Right renal pelvis (tissue), 4 donors: ENCODE results near the gene VAPA. TPM values are rescaled to one million over a fixed set of nuclear protein-coding genes. Genes with fewer than 3 reads are reported as not detected.
"Not testable (repeated sequence)": the region's sequence is repeated elsewhere in the genome, so short reads cannot be mapped to it uniquely, and the experiment has no call there.

ENCODE experiments used
- DNase-seq, 4 donors: peaks; one replicate each; pipeline ENCODE4 v3.0.0-alpha.2; 2013; ENCODE audit warnings: low read depth in 4 of 4, low spot score in 3 of 4, missing footprints in 1 of 4
- polyA plus RNA-seq, 4 donors: library from polyadenylated mRNA; unstranded; fragments of 120-200 nt; gene quantifications; one replicate each; pipeline ENCODE4 v1.2.1, GENCODE V29; 2013; ENCODE audit not compliant: insufficient read length in 4 of 4

Gene VAPA
- polyA plus RNA-seq, 4 donors = 232 to 288 (median 275) TPM

DNA sequence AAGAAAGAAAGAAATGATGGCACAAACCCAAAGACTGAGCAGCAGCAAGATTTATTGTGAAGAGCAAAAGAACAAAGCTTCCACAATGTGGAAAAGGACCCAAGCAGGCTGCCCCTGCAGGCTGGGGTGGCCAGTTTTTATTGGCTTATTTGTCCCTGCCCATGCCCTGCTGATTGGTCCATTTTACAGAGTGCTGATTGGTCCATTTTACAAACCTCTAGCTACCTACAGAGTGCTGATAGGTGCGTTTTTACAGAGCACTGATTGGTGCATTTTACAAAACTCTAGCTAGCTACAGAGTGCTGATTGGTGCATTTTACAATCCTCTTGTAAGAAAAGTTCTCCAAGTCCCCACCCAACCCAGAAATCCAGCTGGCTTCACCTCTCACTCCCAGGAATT is 1.5 kb upstream of the VAPA start:
- not testable (repeated sequence) for DNase-seq

DNA sequence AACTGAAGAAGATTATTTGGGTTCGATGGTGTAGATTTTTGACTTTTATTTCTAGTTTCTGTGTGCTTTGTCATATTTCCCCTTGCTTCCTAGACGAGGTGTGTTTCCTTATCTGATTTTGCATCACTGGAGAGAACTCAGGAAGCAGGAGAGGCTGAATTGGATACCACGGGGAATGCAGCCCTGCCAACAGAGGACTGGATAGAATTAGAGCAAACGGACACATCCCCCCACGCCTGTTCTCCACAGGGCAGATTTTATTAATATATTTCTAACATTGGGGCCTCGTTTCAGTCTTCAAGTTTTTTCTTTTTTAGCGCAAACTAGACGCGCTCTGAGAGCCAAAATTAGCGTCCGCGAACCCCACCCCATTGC is 678 bp upstream of the VAPA start:
- DNase-seq = no peak

DNA sequence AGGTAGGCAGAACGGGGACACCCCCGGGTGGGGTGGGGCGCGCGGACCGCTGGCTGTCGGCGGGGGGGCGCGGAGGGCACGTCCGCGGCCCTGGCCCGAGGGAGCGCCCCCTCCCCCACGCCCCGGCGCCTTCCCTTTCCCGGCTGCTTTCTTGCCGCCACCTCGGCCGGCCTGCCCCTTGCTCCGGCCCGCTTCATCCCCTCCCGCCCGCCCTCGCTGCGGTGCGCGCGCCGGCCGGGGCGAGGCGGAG is 443 bp downstream of the VAPA start:
- no peak for DNase-seq

DNA sequence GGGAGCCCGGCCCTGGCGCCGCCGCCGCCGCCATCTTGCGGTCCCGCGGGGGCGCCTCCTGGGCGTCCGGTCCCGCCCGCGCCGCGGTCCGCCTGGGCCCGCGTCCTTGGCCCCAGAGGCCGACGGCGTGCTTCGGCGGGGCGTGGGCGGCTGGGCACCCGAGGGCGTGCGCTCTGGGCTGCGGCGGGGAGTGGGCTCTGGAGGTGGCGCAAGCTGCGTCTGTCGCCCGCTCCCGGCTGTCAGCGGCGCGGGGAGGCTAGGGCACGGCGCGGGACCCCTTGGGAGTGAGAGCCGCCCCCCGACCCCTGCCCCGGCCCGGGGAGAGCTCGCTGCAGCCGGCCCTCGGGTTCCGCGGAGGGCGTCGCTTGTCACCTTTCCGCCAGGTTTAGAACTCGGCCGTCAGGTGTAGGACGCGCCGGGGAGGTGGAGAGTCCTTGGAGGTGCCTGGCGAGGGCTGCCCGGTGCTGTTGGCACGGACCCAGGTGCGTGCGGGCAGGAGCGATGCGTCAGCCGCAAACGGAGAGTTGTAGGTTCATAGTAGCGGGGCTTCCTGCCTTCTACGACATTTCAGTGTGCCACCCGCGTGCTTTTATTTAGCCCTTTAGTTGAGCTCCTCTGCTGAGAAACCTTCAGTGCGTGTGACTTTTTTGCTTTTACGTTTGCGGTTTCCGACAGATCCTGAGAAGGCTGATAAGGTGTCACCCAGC is 921 bp downstream of the VAPA start:
- peak in 2 of 4 donors; percentile 22 to 41 for DNase-seq

DNA sequence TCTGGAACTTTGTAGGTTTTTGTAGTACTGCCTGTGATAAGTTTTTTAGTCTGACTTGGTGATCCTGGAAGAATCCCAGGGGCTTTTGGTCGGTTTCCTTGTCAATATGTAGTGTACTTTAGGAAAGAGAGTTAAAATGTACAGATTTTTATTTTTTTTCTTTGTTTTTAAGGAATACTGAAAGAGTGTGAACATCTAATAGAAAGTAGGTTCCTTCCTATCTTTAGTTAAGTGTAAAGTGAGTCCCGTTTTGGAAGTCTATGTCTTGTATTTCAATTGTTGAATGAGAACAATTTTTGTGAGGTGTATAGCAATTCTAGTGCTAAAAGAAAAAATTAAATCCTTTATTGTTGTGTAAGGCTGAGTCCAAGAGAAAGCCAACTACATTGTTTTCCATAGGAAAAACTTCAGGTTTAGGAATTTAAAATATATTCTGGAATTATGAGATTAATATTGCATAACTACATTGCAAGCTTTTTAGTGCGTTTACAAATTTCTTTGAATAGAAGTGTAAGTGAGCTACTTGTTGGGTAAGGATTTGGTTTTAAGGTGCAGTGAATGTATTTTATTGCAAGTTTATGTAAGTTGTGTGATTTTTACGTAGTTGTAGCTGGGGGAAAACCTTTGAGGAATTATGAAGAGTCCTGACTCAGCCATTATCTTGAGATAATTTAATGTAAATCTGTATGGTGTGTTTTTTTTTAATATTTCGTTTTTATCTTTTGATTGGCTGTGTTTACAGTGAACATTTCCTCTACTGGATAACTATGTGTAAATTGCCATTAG is 1.7 kb downstream of the VAPA start:
- no peak for DNase-seq

DNA sequence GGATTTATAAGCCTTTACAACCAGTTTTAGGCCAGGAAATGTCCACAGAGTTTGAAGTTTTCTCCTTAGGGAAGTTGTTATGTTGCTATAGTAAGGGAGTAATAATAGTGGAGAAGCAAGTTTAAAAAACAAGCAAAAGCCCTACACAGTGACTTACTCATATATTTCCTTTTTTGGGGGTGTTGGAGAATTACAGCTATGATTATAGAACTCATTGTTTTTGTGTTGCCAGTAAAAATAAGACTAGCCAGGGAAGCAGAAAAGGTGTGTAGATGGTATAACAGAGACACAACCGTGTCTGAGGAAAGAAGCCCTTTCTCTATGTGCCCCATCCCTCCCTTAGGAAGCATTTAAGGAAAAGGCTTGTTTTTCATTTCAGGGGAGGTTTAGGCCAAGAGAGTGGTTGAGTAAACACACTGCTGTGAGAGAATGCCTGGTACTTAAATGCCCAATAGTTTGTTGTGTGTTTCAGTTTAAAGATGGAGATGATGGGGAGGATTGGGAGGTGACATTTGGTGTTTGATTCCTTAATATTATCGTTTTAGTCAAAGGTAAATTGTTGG is 2.3 kb downstream of the VAPA start:
- no peak for DNase-seq

DNA sequence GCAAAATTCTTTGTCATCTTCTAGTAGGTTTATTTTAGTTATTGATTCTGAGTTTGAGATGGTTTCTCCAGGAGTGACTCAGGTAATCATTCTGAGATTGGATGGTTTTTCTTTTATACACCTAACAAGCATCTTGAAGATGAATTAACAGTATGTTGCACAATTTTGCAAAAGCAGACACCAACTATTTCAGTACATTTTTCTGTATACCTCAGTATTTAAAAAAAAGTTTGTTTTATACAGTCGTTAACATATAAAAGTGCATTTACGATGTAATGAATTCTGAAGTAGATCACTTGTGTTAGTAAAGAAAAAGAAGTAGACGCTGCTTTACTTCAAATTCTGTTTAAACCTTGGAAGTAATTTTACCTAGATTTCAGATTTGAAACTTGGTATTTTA is 3.0 kb downstream of the VAPA start:
- no peak for DNase-seq

DNA sequence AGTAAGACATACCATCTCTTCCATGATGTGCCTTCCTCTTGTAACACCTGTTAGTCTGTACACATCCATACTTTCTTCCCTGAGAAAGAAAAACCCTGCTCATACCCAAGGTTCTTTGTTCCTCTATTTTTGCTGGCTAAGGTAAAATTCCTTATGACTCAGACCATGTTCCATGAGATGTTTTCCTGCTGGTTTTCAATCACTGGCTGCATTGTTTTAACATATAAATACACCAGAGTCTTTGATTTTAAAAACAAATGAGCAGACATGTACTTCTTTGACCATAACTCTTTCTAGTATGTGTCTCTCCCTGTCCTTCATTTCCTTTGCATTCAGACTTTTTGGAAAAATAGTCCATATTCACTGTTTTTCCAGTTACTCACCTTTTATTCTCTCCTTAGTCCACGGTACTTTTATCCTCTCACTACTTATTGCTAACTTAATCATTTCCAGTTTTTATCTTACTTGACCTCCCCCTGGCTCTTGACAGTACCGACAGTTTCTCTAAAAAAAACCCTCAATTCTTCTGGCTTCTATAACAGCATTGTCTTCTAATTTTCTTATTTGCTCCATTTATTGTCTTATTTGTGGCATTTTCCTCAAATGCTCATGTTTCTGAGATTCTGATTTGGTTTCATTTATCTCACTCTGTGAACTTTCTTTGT is 4.3 kb downstream of the VAPA start:
- no peak for DNase-seq

DNA sequence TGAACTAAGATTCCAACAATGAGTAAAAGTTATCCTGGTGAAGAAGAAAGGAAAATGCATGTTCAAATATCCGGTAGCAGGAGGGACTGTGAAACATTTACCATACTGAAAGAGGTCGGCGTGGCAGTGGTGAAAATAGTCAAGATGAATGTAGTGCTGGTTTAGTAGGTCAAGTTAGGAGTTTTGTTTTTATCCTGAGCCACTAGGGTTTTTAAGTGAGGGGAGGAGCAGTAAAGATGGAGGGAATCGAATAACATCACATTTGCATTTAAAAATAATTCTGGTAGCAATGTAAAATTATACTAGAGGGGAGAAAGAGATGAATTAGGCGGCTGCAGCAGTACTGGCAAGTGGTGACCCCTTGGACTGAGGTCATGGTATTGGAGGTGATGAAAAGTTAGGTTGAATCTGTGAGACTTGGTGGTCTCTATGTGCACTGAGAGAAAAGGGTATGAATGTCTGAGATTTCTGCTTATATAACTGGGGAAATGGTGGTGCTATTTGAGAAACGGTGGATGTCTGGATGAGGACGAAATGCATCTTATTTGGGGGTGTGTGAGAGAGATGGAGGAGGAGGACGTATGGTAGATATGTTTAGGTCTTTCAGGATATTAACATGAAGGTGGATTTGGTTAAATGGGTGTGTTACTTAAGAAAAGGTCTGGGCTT is 5.9 kb downstream of the VAPA start:
- DNase-seq = no peak

DNA sequence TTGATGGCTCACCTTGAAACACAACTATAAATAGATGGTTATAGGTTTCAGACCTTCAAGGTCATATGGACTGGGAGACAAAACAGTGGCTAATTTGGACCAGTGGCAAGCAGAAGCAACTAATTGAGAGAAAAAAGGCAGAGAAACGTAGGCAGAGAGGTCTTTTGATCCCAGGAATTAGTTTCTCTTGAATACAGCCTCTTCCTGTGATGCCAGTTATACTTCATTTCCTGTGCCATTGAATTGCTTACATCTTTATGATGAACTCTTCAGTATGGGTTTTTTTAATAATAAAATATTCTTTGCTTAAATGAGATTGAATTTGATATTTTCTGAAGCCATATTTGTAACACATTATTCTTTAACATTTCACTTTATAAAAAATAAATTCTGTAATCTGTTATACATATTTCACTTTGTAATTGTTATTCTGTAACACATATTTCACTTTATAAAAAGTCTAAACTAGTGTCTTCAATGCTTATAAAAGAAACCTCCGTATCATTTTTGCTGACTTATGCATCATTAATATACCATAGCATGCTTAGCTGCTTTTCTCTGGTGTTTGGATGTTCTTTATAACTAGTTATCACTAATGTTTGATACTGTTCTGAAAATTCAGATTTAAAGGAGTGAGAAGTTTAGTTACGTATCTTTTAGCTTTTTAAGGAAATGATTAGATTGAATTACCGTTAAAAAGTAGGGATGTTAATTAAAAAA is 8.9 kb downstream of the VAPA start:
- no peak for DNase-seq

DNA sequence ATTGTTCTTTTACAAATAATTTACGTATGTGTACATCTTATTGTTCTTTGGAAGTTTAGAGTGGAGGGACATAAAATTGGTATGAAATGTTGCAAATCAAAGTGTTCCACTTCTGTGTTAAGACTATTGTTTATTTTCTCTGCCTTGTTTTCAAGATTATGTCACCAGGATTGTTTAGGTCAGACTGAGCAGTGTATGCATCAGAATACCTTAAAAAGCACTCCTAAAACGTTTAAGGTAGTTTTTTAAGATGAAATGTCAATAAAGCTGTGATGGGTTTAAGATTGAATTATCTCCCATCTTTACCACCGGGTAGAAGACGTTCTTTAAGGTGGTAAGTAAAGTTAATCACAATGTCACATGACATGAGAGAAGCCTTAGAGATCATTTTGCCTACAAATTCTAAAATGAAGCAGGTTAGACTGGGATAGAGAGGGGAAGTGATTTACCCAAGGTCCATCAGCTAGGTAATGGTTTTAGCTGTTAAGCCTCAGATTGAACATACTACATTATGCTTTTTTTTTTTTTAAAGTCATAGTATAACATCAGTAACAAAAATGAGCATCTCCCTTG is 10.6 kb downstream of the VAPA start:
- DNase-seq = no peak

DNA sequence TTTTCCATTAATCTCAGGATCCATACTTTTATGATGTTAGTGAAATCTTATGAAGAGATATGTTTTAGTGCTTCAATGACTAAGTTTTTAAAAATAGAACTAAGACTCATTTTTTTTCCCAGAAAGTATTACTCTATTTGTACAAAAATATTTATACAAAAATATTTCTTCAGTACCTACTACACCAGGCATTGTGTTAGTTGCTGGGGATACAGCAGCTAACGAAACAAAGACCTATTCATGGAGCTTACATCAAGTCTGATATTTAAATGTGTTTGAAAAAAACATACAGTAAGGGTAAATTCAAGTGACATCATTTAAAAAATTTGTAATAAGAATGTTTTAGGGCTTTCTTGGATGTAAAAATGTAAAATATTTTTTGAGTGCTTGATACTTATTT is 11.6 kb downstream of the VAPA start:
- no peak for DNase-seq

DNA sequence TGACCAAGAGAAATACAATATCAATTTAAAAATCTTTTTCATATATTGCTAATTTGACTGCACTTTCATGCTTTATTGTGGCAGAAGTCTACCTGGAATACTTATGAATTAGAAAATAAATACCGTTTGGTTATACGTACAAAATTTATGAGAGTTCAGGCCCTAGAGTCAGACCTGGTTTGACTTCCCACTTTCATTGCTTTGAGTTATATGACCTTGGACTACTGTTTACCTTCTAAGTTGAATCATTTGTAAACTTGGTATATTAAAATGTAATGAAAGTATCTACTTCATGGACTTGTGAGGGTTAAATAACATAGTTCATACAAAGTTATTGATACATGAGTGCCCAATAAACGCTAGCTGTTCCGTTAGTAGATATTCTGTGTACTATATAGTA is 12.0 kb downstream of the VAPA start:
- no peak for DNase-seq

DNA sequence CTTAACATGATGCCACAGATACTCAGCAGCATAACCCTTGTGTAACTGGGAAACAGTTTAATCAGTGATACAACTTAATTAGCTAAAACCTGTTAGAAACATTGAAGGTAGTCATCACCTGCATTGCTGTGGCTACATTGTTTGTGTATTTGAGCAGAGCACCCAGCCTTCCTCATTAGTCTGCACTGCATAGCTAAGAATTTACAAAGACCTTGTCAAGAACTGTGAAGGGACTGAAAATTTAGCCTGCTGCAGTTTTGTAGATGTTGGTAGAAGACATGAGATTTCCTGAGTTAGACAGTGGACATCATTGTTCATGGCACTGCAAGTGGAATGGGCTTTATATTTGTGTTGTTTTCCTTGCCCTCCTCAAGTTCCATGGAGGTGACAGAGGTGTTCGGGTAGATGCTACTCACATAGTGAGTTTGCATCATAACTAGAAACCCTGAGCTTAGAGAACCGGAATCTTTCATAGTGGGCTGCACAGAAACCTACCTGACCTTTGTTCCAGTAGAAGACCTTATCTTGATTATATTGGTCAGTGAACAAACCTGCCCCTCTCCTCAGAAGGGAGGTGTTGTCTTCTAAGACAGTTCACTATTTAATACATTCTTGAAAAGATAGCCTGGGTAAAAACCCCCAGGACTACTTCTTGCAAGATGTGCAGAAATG is 12.5 kb downstream of the VAPA start:
- DNase-seq = no peak

DNA sequence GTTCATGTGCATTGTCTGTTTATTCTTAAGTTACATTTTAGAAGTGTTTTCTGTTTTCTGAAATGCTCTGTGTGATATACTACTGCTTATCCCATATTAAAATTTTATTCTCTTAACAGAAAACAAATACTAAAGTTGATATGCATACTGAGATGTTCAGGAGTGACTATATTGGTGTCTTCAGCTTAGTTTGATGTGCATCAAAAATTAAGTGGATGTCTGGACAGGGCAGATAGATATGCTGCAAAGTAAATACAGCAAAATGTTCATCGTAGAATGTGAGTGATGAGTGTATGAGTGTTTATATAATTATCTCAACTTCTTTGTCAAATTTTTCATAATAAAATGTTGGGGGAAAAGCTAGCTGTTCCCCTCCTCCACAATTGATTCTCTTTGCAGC is 13.2 kb downstream of the VAPA start:
- DNase-seq = no peak

DNA sequence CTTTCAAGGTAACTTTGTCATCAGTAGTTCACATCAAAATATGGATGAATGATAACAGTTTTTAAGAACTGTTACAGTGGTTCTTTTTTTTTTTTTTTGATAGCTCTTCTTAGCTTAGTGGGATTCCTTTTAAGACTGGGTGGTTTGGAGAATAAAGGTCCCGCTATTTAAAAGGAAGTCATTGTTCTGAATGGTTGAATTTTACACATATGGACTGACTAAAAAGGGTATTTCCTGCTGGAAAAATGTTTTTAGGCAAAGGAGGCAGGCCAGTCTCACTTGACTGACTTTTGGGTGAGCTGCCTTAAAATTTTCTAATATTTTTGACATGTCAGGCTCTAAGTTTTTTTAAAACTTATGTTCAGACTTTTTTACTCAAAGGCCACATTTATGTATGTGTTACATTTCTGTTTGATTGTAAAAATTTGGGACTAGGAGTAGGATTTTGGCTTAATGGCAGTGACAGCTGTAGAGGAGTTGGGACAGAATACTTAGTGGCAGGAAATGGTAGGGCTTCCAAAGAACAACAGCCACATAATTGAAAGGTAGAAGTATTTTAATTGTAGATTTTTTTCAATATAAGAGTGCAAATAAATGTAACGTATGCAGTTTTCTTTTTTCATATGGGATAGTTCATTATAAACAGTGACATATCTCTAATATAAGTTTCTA is 13.7 kb downstream of the VAPA start:
- DNase-seq = no peak

DNA sequence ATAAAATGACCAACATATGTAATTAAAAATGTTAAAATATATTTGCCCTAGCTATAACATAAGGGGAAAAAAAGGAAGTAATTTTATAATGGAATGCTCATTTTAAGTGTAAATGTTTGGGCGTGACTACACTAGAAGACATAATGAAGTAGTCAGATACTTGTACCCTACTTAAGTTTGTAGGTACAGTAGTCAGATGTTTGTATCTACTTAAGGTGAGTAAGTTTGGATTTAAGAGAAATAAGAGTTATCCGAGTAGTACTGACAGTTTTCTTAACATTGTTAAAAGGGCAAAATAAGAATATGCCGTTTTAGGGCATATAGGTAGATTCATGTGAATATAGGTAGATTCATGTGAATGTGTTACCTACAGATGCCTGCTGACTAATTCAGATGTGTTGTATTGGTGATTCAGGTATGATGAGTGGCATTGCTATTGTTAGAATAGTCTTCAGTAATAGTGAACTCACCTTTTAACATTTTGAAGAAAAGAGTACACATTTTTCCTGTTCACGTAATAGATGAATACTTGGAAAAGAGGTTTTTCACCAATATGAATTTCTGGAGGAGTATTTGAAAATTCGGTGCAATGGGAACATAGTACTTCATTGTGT is 14.9 kb downstream of the VAPA start:
- DNase-seq = no peak

DNA sequence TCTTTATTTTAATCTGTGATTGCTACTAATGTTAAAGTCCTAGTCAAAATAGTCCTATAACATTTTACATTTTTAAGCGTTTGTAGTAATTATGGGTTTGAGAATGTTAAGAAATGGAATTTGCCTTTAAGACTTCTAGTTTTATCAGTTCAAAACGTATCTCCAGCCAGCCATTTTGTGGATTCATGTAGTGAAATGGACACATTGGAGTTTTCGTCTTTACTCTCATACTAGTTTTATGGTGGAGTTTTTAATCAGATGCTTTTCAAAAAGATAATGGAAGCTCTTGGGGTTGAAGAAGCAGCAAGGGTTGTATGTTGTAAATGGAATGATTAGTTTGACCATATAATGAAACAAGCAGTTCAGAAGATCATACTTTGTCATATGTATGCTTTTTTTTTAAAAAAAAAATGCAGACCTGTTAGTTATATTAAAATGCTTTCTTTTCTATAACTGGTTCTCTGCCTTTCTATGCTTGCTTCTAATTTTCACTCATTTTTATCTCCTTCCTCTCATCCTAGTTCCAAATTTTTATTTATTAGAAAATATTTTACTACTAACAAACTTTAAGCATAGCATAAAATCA is 16.6 kb downstream of the VAPA start:
- no peak for DNase-seq
